Right hindlimb (tissue), 1 donor: ENCODE results near the gene TTC7B.

ENCODE experiments used
- DNase-seq: peaks from one replicate; pipeline ENCODE4 v3.0.0-alpha.2; 2018

The TTC7B gene

DNA sequence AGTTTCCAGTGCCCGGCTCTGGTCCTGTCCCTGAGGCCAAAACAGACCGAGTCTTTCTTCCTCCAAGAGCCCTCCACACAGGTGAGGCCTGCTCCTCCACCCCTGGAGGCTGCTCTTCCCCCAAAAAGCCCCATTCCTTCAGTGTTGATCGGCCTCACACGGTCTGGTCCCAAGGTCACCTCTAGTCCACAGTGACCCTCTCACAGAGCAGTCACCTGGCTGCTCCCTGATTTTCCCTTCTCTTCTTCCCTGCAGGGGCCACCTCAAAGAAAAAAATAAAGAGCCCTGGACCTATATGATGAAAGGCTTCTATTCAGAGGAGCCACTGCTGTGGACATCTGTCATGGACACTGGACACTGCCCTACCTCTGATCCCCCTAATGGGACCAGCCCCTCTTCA lies 42.5 kb downstream of the TTC7B start:
- DNase-seq = no peak

DNA sequence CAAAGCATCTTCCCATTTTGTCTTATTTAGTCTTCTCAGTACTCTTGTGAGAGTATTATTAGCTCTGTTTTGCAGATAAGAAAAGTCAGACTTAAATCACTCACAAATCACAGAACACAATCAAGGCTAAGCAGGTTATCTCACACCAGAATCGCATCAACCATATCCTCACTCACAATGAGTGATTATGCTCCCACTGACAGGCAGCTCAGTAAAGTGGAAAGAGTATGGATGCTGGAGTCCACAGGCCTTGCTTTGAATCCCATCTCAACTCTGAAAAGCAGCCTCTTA lies 43.1 kb downstream of the TTC7B start:
- DNase-seq = no peak

DNA sequence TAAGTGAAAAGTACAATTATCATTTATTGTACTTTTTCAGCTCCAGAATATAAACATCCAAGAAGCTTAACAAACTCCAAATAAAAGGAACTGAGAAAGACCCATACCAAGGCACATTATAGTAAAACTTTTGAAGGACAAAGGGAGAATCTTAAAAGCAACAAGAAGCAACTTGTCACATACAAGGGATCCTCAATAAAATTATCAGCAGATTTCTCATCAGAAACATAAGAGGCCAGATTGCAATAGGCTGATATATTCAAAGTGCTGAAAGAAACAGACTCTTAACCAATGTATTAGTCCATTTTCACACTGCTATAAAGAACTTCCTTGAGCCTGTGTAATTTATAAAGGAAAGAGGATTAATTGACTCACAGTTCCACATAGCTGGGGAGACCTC lies 48.3 kb downstream of the TTC7B start:
- no peak for DNase-seq

DNA sequence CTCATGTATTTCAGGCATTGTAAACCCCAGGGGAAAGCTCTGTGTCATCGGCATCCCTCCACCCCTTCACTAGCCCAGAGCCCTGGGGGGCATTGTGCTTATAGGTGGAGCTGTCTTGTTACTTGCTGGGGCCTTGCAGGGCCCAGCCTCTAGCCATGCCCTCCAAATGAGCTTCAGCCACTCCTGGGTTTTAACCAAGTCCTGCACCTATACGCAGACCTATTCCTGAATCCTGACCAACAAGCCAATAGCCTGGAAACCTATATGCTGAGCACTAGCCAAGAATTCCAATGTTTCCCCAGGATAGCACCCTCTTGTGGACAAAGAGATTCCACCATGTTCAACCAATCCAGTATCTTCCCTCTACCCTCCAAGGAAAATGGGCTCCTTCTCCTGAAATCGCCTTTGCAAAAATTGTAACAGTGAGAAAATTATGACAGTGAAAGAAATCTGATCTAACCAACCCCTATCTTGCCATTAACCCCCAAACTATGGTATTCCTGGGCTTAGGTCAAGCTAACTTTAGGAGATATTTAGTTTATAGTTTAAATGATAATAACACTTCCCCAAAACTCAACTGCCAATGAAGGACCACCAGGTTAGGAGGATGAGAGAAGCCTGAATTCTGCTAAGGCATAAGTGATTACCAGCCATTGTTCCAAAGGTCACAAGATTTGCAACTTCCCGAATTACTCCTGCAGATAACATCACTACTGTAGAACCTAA lies 55.5 kb downstream of the TTC7B start:
- no peak for DNase-seq

DNA sequence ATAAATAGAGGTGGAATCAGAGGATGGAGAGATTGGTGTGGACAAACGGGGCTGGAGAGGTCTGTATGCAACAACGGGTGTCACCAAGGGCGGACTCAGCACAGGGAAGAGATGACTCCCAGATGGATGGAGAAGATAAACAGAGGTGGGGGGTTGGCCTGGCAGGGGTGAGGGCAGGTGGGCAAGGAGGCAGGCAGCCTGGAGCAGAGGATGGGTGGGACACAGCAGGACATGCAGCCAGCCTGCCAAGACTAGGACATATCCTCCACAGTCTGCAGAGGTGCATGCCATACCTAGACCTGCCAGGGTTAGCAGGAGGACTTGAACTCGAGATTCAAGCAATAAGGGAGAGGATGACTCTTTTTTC lies 56.2 kb downstream of the TTC7B start:
- DNase-seq = no peak

DNA sequence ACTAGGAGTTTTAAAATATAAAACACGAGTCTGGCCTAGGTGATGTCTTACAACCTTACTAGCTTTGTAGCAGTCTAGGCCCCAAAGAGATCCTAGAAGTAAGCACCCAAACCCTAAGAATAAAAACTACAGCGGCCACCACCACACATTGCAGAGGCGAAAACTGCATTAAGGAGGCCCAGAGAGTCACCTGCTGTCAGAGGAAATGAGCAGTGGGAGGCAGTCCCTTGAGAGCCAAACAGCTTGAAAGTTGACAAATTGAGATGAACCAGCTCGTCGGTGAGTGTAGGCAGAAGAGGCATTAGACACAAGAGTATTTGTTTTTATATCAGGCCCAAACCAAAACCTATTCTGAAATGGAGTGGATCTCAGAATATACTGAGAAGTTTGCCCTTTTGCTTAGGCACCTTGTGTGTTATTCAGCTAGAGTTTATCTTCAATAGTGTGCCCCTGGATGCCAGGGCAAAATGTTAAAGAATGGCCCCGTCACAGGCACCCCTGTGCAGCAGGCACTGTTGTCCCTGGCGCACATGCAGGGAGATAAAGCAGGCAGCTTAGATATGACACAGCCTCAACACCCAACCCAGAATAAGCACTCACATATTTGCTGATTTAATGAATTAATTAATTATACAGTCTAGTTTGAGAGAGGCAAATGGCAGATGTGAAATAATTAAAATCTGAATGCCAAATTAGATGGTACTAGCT lies 56.7 kb downstream of the TTC7B start:
- no peak for DNase-seq

DNA sequence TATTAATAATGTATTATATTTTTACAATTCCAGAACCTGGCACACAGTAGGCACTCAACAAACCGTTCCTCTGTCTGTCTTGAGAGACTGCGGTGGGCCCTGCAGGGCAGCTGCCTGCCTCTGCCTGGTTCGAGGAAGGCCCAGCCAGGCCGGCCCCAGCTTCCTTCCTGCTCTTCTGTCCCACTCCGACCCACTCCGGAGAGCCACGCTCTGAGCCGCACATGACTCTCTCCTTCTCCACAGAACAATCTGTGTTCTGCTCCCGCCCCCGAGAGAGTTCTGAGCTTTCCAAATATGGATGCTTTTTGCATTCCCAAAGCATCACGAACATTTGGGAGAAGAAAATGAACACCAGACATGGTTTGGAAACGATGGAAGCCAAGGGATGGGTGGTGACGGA lies 57.3 kb downstream of the TTC7B start:
- peak; percentile 37 for DNase-seq

DNA sequence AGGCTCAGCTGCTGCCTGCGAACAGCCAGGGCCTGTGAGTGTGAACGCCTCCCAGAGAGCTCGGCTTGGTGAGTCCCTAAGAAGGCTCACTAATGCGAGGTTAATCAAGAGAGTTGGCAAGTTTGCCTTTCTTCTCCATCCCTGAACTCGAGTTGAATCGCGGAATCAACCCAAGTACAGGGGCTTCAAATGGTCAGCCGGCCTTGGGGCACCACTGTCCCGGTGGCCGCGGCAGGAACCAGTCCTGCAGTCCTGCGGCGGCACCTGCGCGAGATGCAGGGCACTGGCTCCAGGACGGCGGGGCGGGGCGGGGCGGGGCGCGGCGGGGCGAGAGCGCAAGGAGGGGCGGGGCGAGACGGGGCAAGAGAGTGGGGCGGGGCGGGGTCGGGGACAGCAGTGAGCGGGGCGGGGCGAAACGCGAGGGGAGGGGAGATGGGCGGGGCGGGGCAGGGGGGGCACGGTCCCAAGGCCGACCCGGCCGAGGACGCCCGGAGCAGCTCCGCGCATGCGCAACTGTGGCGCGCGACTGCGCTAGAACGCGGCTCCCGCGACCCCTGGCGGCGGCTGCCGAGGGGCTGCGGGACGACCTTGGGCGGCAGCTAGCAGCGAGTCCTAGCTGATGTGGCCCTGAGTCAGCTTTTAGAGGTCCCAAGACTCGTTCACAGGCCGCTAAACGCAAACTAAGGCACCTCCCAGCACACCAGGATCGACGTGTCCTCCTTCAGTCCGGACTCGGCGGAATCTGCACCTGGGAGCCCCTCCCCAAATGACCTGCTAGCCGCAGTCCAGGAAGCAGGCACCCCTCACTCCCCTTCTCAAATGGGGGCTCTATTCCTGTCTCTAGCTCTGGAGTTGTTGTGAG lies 58.0 kb downstream of the TTC7B start:
- peak; percentile 95 for DNase-seq

DNA sequence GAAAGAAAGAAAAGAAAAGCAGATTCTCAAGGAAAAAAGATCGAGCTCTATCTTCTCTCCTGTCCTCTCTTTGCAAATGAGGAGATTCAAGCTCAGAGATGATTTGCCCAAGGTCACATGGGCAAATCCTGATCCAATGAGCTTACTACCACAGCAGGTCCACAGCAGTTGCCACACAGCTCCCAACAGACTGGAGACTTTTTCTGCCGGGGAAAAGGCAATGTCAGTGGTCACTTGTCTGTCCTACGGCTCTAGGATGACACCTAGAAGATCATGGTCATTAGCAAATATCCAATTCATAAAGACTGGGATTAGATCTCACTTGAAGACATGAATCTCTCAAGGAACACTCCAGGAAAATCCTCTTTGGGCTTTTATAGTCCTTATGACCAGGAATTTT lies 58.8 kb downstream of the TTC7B start:
- DNase-seq = no peak

DNA sequence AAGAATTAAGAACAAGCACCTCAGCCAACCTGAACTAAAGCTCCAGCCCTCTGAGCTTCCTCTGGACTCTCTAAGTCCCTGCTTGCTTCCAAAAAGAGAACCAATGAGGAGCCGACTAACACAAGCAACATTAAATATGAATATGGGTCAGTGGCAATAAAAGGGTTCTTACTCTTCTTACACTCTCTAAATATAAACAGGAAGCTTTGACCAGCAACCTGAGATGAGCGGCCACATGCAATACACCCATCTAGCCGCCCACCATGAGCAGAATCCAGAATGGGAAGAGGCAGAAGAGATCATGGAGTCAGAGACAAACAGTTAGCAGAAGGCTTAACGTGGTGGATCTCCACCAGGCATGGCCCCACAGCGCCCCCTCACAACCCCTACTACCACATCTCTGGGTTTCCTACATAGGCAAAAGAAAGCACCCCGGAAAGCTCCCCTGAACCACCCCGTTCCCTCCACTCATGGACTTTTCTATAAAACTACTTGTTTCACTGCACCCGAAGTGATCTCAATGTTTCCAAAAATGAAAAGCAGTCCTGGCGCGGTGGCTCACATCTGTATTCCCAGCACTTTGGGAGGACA lies 59.4 kb downstream of the TTC7B start:
- no peak for DNase-seq

DNA sequence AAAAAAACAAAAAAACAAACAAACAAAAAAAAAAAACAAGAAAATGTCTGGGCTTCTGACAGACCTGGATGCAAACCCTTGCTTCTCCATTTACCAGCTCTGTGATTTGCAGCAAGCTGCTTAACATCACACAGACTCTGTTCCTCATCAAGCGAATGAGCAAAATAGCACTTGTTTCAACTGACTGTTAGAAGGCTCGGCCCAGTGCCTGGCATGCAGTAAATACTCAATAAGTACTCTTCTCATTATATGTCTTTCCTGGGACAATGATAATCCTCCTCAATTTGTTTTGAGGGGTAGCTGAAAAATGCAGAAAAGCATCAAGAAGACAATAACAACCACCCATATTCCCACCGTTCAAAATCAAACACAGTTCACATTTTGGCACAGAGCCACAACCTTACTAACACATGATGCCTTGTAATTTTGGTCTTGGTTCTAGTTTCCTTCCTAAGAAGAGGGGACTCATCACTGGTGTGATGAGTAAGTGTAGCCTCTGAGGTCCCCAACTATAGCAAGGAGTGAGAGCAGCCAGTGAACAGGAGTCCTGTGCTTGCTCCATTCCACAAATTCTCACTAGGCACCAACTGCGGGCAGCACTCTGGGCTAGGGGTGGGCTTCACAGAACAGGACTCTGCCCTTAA lies 60.4 kb downstream of the TTC7B start:
- no peak for DNase-seq

DNA sequence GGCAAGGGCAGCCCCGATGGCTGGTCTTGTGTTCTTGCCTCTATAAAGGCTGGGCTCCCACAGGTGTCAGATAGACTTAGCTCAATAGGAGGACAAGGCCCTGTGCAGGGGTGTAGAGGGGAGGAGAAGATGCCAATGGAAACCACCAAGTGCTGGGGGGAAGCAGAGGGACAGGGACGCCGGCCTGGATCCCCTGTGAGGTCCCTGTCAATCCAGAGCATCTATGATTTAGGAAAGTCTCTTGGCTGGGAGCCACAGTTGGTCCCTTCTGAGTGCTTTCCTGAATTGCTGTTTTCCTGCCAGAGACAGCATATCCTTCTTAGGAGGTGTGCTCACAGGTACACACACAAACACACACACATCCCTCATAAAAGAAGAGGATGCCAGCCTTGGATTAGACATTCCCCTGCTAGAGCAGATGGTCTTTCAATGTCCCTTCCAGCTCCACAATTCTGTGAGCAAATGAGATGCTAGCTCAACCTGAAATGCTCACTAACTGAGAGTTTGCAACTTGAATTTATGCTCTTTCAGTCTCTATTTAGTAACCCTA lies 62.7 kb downstream of the TTC7B start:
- no peak for DNase-seq

DNA sequence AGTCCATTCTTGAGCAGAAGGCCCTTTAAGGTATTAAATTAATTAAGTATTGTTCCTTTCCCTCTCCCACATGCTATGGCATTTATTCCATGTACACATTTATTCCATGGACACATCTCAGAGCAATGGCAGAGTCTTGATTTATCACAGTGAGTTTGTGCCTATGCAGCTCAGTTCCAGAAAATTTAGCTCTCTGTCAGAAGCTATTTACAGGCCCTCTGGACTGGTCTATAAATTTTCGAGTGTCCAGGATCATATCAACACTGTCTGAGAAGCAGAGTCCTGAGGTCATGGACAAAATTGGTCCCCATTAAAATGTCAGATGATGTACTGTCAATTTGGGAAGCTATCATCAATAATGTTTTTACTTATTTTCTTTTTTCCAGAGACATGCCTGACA lies 65.5 kb downstream of the TTC7B start:
- DNase-seq = no peak

DNA sequence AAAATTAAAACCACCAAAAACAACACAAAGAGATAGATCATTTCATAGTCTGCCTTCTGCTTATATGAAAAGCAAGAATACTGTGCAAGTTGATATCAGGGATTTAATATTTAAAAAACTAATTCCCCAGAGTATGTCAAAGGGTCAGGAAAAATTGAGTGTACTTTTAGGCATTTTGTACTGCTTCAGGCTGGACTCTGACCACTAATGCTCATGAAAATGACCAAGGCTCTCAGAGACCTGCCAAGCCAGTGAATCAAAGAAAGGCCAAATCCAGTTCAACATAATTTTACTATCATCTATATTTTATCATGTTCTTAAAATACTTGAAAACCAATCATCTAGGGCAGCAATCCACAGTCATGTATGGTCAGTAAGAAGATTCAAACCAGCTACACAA lies 66.0 kb downstream of the TTC7B start:
- no peak for DNase-seq

DNA sequence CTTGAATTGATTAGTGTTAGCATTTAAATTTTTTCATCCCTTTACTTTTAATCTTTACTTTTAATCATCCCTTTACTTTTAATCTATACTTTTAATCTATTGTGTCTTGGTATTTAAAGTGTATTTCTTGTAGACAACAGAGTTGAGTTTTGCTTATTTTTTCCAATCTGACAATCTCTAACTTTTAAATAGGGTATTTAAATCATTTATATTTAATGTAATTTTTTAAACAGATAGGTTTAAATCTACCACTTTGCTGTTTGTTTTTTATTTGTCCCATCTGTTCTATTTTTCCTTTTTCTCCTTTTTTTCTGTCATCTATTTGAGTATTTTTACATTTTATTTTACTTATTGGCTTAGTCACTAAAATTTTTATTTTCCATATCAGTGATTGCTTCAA lies 68.3 kb downstream of the TTC7B start:
- no peak for DNase-seq

DNA sequence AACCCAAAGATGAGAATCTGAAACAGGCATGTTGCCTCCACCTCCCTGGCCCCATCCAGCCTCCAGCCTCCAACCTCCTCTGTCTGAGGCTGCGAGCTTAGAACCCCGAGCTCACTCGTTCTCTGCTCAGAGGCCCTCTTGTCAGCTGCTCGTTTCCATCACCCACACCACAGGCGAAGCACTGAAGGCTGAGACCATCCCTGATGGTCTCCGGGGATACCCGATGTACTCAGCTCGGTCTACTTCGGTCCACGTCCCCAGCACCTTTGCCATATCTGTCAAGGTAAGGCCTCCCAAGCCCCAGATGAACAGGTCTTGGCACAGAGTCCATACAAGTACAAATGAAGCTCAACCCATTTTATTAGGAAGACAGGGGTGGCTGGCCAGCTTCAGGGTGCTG lies 72.4 kb downstream of the TTC7B start:
- DNase-seq = no peak

DNA sequence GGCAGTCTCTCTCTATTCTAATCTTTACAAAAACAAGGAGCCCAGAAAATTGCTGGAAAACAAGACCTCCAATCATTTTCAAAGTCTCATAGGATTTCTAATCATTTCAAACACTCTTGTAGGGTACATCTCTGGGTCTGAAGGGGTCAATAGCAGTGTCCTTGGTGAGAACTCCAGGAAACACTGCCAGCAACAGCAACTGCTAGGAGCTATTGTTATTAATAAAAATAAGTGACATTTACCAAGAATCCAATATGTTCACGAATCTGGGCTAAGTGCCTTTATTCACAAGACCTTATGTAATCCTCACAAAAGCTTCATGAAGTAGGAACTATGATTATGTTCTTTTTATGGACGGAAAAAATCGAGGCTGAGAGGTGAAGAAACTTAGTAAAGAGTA lies 72.8 kb downstream of the TTC7B start:
- no peak for DNase-seq

DNA sequence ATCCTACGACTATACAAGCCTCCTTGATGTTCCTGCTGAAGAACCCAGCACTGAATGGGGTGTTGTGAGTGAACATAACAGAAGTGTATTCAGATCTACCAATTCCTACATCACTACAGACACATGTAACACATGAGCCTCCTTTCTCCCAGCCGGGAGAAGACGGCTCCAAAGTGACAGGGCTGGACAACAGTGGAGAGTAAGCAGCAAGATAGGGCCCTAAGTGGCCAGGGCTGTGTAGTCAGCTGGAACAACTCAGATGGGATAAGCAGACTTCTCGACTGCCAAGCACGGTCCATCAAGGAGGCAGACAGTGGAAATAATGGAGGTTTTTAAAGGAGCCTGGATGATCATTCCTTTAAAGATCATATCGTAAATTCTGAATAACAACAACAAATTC lies 73.5 kb downstream of the TTC7B start:
- DNase-seq = no peak

DNA sequence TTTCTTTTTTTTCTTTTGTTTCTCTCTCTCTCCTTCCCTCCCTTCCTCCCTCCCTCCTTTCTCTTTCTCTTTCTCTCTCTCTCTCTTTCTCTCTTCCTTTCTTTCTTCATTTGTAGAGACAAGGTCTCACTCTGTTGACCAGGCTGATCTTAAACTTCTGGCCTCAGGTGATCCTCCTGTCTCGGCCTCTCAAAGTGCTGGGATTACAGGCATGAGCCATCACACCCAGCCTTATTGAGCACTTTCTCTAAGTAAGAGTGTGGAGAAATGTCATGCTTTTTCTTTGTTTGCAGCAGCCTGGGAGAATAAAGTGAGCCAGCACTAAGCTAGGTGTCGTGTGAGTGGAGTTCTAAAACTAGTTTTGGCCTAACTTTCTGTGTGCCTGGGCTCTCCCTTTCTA lies 74.0 kb downstream of the TTC7B start:
- DNase-seq = no peak

DNA sequence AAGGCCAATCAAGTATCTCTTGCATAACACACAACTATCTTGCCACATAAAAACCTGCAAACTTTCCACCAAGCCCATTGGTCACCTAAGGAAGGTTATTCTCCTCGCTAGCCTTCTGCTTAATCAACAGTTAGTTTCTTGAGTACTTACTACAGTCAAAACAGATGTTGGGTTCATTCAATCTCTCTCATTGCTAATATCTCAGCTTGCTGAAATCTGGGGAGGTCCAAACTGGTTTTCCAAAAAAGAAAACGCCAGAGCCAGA lies 74.6 kb downstream of the TTC7B start:
- no peak for DNase-seq

DNA sequence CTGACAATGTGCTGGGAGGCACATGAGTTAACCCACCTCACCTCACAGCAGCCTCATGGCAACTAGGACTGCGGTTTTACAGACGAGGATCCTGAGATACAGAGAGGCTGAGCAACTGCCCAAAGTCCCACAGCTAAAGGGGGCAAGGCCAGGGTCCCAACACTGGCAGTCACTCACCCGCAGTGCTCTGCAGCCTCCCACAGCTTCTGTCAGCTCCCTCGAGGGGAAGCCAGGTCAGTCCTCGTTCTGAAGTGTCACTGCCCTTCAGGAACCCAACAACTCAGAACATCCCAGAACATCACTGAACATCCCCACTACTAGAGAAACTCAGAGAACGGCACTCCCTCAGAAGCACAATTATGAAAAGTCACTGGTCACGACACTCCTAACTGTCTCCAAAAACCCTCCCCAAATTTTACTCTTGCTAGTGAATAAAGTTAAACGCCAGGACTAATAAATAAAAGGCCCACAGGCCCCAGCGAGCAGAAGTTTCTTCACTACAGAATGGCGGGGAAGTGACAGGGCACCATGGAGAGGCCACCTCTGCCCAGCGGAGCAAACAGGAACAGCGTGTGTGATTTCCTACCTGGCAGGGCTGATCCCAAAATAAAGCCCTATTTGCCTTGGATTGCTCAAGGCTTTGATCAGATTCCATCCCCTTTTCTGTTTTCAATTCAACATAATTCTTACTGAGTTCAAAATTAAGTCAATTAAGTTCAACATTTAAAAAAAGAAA lies 75.1 kb downstream of the TTC7B start:
- no peak for DNase-seq

DNA sequence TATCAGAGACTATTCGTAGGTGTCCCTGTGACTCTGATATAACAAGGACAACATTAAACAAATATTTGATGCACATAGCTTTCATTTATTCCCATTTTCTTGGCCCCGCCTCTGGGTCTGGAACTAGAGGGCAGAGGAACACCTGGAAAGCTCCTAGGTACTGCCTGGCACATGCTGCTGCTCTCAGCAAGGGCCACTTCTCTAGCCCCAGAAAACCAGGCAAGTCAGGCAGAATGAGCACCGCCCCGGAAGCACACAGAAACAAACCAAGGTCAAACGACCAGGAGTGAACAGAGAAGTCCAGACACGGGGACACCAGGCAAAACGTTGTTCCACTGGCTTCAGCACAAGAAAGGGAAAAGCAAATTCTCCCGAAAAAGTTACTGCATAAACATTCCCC lies 76.1 kb downstream of the TTC7B start:
- DNase-seq = no peak
